ENCODE results near the gene PTPRC. TPM values are rescaled to one million over a fixed set of nuclear protein-coding genes. Genes with fewer than 3 reads are reported as not detected.

Gene PTPRC
- total RNA-seq, 1 experiment from 2014 or later: 0.11 TPM

- ATAC-seq (peak; percentile 86), DNase-seq (peak; percentile 91)
- CTCF ChIA-PET: no interaction called here
- Histone ChIP-seq H3K4me2 (ENCODE audit: low read length) (peak overlapping the region; percentile 76), H3K9ac (ENCODE audit: low read length) (peak overlapping the region; percentile 76), H3K9me2 (replicated peaks; ENCODE audit: low read length) (no peaks in the 10 kb centered on the region), H3F3A (ENCODE audit: low read length, unreplicated experiment) (peaks cover 10% of the 10 kb centered on the region), H3K4me3 (ENCODE audit: low read length) (peak overlapping the region; percentile 32; the same call in 1 of the 2 replicates), H3K27ac (ENCODE audit: low read length) (peak overlapping the region; percentile 97), H3K79me2 (ENCODE audit: low read length) (no peaks in the 10 kb centered on the region), H4K20me1 (ENCODE audit: low read length) (no peaks in the 10 kb centered on the region), H3K9me3 (ENCODE audit: low read length) (no peaks in the 10 kb centered on the region), H2AFZ (ENCODE audit: low read length) (no peak overlapping the region), H3K4me1 (ENCODE audit: insufficient read depth, low read length) (peaks cover 52% of the 10 kb centered on the region), H3K27me3 (ENCODE audit: low read length) (no peaks in the 10 kb centered on the region), H3K36me3 (ENCODE audit: low read depth, low read length) (no peaks in the 10 kb centered on the region)
- intact Hi-C loops (cut with micrococcal nuclease): loop anchor here (1.0 to 10.0 kb wide), 8 partner anchors 13 to 1067 kb away; partner anchors contain the start of gene LHX9
- TF ChIP-seq EZH2 (IDR thresholded peaks at IDR 0.05; ENCODE audit: low read length, unreplicated experiment): no peak
- TF ChIP-seq EZH2phosphoT487 (IDR thresholded peaks at IDR 0.05; ENCODE audit: borderline replicate concordance, low read length): no peak
- TF ChIP-seq CTCF (conservative IDR thresholded peaks at IDR 0.05; ENCODE audit: low read depth, low read length): no peak
- POLR2A ChIA-PET (ENCODE audit: unreplicated experiment): interaction anchor here (0.7 to 1.0 kb wide), 3 partner anchors 25 to 1697 kb away, joined by 3 to 5 read pairs (median 4); no protein-coding TSS in a partner anchor
- TSS peak; percentile 90 for BruUV-seq (replicated peaks)
These were observed 43.3 kb downstream of the PTPRC start for GRCh38 chr1:198681831-198682759.

GRCh38 chr1:198682850-198683249 is 44.0 kb downstream of the PTPRC start:
- Histone ChIP-seq H3F3A (ENCODE audit: low read length, unreplicated experiment) (peaks cover 10% of the 10 kb centered on the region), H3K4me3 (ENCODE audit: low read length) (no peak overlapping the region), H3K9me2 (replicated peaks; ENCODE audit: low read length) (no peaks in the 10 kb centered on the region), H2AFZ (ENCODE audit: low read length) (no peak overlapping the region), H3K4me2 (ENCODE audit: low read length) (peak overlapping the region; percentile 76; the same call in 1 of the 2 replicates), H3K9ac (ENCODE audit: low read length) (peak overlapping the region; percentile 76), H3K9me3 (ENCODE audit: low read length) (no peaks in the 10 kb centered on the region), H3K4me1 (ENCODE audit: insufficient read depth, low read length) (peaks cover 48% of the 10 kb centered on the region), H3K79me2 (ENCODE audit: low read length) (no peaks in the 10 kb centered on the region), H4K20me1 (ENCODE audit: low read length) (no peaks in the 10 kb centered on the region), H3K36me3 (ENCODE audit: low read depth, low read length) (no peaks in the 10 kb centered on the region), H3K27ac (ENCODE audit: low read length) (peak overlapping the region; percentile 97), H3K27me3 (ENCODE audit: low read length) (no peaks in the 10 kb centered on the region)
- no TSS peak for BruUV-seq (replicated peaks)
- POLR2A ChIA-PET (ENCODE audit: unreplicated experiment): interaction anchor here (1.0 kb wide), 1 partner anchor 26 kb away, joined by 3 read pairs; no protein-coding TSS in a partner anchor
- CTCF ChIA-PET: no interaction called here
- intact Hi-C loops (cut with micrococcal nuclease): loop anchor here (1.0 to 10.0 kb wide), 6 partner anchors 107 to 1068 kb away; partner anchors contain the start of gene LHX9
- ATAC-seq (no peak), DNase-seq (no peak)
- TF ChIP-seq EZH2phosphoT487 (IDR thresholded peaks at IDR 0.05; ENCODE audit: borderline replicate concordance, low read length): no peak
- no peak for TF ChIP-seq CTCF (conservative IDR thresholded peaks at IDR 0.05; ENCODE audit: low read depth, low read length)
- no peak for TF ChIP-seq EZH2 (IDR thresholded peaks at IDR 0.05; ENCODE audit: low read length, unreplicated experiment)
